Gastrocnemius medialis (tissue), 4 donors: ENCODE measurements around the gene GNG7.

ENCODE experiments used
- POLR2A ChIP-seq, 2 donors: fragments of 450-650 bp; IDR thresholded peaks; one replicate each; pipeline ENCODE4 v1.6.1; 2017; ENCODE audit warnings: antibody characterized with exemption in 2 of 2, mild to moderate bottlenecking in 2 of 2, moderate library complexity in 2 of 2
- TF ChIP-seq, protein P1 (sequence below), 5 experiments: fragments of 450-650 bp in 3 of 5; fragments of 200-600 bp in 2 of 5; sonication (generic) in 2 of 5; IDR thresholded peaks in 4 of 5; conservative IDR thresholded peaks in 1 of 5; 1 replicate in 4 of 5; 2 replicates in 1 of 5; pipeline ENCODE4 v1.5.1; 2016 to 2019; ENCODE audit warnings: antibody characterized with exemption in 5 of 5, mild to moderate bottlenecking in 3 of 5, moderate library complexity in 3 of 5

DNA sequence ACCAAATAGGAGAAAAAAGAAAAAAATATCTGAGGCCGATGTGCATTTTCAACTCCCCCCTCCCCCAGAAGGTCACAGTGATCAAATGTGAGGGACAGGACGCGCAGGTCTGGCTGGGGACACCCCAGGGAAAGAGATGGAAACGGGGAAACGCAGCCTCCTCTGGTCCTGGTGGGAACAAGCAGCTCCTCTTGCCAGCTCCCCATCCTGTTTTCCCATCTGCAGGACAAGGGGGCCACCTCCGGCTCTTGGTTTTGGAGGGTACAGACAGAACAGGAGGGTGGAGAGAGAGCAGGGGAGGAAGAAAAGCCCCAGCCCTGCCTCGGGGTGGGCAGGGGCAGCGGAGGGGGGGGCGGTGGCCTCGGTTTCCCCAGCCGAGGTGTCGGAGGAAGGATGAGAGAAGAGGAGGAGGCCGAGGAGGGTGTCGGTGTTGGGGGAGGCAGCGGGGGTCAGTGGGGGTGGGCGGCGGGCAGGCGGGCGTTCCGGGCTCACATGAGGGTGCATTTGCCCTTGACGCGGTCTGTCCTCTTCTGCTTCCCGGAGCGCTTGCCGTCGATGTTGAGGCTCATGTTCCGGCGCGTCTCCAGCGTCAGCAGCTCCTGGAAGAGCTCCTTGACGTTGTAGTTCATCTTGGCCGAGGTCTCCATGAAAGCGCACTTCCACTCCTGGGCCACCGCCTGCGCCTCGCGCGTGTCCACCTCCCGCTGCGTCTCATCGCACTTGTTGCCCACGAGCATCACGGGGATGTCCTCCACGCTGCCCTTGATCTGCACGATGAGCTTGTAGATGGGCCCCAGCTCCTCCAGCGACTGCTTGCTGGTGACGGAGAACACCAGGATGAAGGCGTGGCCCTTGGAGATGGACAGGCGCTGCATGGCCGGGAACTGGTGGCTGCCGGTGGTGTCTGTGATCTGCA lies 14.5 kb upstream of the GNG7 start:
- TF ChIP-seq, protein P1, sequence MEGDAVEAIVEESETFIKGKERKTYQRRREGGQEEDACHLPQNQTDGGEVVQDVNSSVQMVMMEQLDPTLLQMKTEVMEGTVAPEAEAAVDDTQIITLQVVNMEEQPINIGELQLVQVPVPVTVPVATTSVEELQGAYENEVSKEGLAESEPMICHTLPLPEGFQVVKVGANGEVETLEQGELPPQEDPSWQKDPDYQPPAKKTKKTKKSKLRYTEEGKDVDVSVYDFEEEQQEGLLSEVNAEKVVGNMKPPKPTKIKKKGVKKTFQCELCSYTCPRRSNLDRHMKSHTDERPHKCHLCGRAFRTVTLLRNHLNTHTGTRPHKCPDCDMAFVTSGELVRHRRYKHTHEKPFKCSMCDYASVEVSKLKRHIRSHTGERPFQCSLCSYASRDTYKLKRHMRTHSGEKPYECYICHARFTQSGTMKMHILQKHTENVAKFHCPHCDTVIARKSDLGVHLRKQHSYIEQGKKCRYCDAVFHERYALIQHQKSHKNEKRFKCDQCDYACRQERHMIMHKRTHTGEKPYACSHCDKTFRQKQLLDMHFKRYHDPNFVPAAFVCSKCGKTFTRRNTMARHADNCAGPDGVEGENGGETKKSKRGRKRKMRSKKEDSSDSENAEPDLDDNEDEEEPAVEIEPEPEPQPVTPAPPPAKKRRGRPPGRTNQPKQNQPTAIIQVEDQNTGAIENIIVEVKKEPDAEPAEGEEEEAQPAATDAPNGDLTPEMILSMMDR (IDR thresholded peaks at IDR 0.05 in 4 of 5, conservative IDR thresholded peaks at IDR 0.05 in 1 of 5), result no peak
- TF ChIP-seq POLR2A (IDR thresholded peaks at IDR 0.05), result no peak
